ENCODE data around the gene LONP2. TPM values are rescaled to one million over a fixed set of nuclear protein-coding genes. Genes with fewer than 3 reads are reported as not detected.

Gene LONP2
- total and polyA plus RNA-seq, 2 of the 13 experiments (the other 11 are each of a cell fraction or from before 2014, with no cell fraction given) = 39.2 to 63.3 TPM

- TF ChIP-seq ZBTB10 (CRISPR knock-in tag; IDR thresholded peaks at IDR 0.05; ENCODE audit: borderline replicate concordance) (no peak; the same call in 1 of the 2 replicates), NONO (IDR thresholded peaks at IDR 0.05) (no peak), NONO (CRISPR knock-in tag; conservative IDR thresholded peaks at IDR 0.05) (peak; percentile 50; the same call in 1 of the 2 replicates), SATB2 (CRISPR knock-in tag; IDR thresholded peaks at IDR 0.05) (peak; percentile 75), TCF7 (IDR thresholded peaks at IDR 0.05; ENCODE audit: low read depth) (no peak), SMYD3 (CRISPR knock-in tag; IDR thresholded peaks at IDR 0.05) (no peak), FOXP4 (CRISPR knock-in tag; IDR thresholded peaks at IDR 0.05) (no peak; the same call in 1 of the 2 replicates), ZBTB21 (CRISPR knock-in tag; IDR thresholded peaks at IDR 0.05) (no peak), PHF8 (CRISPR knock-in tag; IDR thresholded peaks at IDR 0.05) (peak; percentile 64), DNMT3B (CRISPR knock-in tag; conservative IDR thresholded peaks at IDR 0.05) (no peak), TCF12 (IDR thresholded peaks at IDR 0.05) (no peak), TCF12 (CRISPR knock-in tag; IDR thresholded peaks at IDR 0.05) (0 out of 2 replicates have a peak, but pooled peaks have one; percentile 41), XBP1 (CRISPR knock-in tag; IDR thresholded peaks at IDR 0.05) (no peak), ZNF609 (CRISPR knock-in tag; IDR thresholded peaks at IDR 0.05; ENCODE audit: borderline replicate concordance) (peak; percentile 70), KDM5B (CRISPR knock-in tag; IDR thresholded peaks at IDR 0.05; ENCODE audit: borderline replicate concordance) (peak; percentile 85)
- TF ChIP-seq, protein P1, sequence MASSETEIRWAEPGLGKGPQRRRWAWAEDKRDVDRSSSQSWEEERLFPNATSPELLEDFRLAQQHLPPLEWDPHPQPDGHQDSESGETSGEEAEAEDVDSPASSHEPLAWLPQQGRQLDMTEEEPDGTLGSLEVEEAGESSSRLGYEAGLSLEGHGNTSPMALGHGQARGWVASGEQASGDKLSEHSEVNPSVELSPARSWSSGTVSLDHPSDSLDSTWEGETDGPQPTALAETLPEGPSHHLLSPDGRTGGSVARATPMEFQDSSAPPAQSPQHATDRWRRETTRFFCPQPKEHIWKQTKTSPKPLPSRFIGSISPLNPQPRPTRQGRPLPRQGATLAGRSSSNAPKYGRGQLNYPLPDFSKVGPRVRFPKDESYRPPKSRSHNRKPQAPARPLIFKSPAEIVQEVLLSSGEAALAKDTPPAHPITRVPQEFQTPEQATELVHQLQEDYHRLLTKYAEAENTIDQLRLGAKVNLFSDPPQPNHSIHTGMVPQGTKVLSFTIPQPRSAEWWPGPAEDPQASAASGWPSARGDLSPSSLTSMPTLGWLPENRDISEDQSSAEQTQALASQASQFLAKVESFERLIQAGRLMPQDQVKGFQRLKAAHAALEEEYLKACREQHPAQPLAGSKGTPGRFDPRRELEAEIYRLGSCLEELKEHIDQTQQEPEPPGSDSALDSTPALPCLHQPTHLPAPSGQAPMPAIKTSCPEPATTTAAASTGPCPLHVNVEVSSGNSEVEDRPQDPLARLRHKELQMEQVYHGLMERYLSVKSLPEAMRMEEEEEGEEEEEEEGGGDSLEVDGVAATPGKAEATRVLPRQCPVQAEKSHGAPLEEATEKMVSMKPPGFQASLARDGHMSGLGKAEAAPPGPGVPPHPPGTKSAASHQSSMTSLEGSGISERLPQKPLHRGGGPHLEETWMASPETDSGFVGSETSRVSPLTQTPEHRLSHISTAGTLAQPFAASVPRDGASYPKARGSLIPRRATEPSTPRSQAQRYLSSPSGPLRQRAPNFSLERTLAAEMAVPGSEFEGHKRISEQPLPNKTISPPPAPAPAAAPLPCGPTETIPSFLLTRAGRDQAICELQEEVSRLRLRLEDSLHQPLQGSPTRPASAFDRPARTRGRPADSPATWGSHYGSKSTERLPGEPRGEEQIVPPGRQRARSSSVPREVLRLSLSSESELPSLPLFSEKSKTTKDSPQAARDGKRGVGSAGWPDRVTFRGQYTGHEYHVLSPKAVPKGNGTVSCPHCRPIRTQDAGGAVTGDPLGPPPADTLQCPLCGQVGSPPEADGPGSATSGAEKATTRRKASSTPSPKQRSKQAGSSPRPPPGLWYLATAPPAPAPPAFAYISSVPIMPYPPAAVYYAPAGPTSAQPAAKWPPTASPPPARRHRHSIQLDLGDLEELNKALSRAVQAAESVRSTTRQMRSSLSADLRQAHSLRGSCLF (CRISPR knock-in tag; IDR thresholded peaks at IDR 0.05; ENCODE audit: borderline replicate concordance) = no peak
Observed at GRCh38 chr16:48365601-48366164, 121.6 kb downstream of the LONP2 start (continued).
